GM21367 (cell line): ENCODE data around the gene ATP2B1.
A peak's percentile ranks its signal among the peaks of the same experiment; 100 is the strongest.

Source experiments
- ATAC-seq: cut with Tn5 transposase; IDR thresholded peaks from one replicate; pipeline ENCODE4 v1.9.1; 2021; ENCODE audit not compliant: unreplicated experiment

The ATP2B1 gene

GRCh38 chr12:89544022-89544421 lies 164.6 kb downstream of the ATP2B1 start:
- ATAC-seq, result no peak

- ATAC-seq, result peak; percentile 66
Measured at GRCh38 chr12:89542912-89543592, 165.6 kb downstream of the ATP2B1 start.

GRCh38 chr12:89542236-89542635 lies 166.4 kb downstream of the ATP2B1 start:
- no peak for ATAC-seq

- no peak for ATAC-seq
Measured at GRCh38 chr12:89540586-89540985, 168.1 kb downstream of the ATP2B1 start.

GRCh38 chr12:89539426-89540223 lies 169.0 kb downstream of the ATP2B1 start:
- no peak for ATAC-seq

GRCh38 chr12:89538897-89539296 lies 169.7 kb downstream of the ATP2B1 start:
- ATAC-seq, result no peak
